Ramos (cell line): ENCODE results near the gene GPS1.

Experiments used
- in situ Hi-C: fragments of 300-500 bp; cut with MboI; formaldehyde crosslinking; loops from one replicate; pipeline ENCODE4 v1.14.3; 2022; ENCODE audit warnings: low sequenced_read_pairs; ENCODE audit not compliant: unreplicated experiment

GPS1 gene

GRCh38 chr17:82013772-82014321, 37.9 kb upstream of the GPS1 start:
- in situ Hi-C loops, result no loop called here

GRCh38 chr17:82014432-82014831, 37.3 kb upstream of the GPS1 start:
- in situ Hi-C loops, result no loop called here

- in situ Hi-C loops, result no loop called here
Measured at GRCh38 chr17:82014971-82015310, 36.8 kb upstream of the GPS1 start.

GRCh38 chr17:82015311-82015971, 36.3 kb upstream of the GPS1 start:
- in situ Hi-C loops, result no loop called here

GRCh38 chr17:82016061-82016874, 35.4 kb upstream of the GPS1 start:
- in situ Hi-C loops, result no loop called here

- in situ Hi-C loops, result no loop called here
Measured at GRCh38 chr17:82016875-82017459, 34.7 kb upstream of the GPS1 start.

GRCh38 chr17:82017612-82018151, 34.0 kb upstream of the GPS1 start:
- in situ Hi-C loops, result no loop called here

GRCh38 chr17:82018152-82018988, 33.3 kb upstream of the GPS1 start:
- in situ Hi-C loops, result no loop called here

- in situ Hi-C loops, result no loop called here
Measured at GRCh38 chr17:82018989-82019689, 32.6 kb upstream of the GPS1 start.

GRCh38 chr17:82019690-82020571, 31.8 kb upstream of the GPS1 start:
- in situ Hi-C loops, result loop anchor here (5.0 kb wide), 1 partner anchor 63 kb away; no protein-coding TSS in a partner anchor

GRCh38 chr17:82020572-82021106, 31.1 kb upstream of the GPS1 start:
- in situ Hi-C loops, result loop anchor here (5.0 kb wide), 1 partner anchor 63 kb away; no protein-coding TSS in a partner anchor

- in situ Hi-C loops, result loop anchor here (5.0 kb wide), 1 partner anchor 64 kb away; no protein-coding TSS in a partner anchor
Measured at GRCh38 chr17:82021107-82021899, 30.4 kb upstream of the GPS1 start.

- in situ Hi-C loops, result loop anchor here (5.0 kb wide), 1 partner anchor 65 kb away; no protein-coding TSS in a partner anchor
Measured at GRCh38 chr17:82021900-82022309, 29.8 kb upstream of the GPS1 start.

- in situ Hi-C loops, result loop anchor here (5.0 kb wide), 1 partner anchor 65 kb away; no protein-coding TSS in a partner anchor
Measured at GRCh38 chr17:82022310-82022980, 29.3 kb upstream of the GPS1 start, which contains the start of gene CENPX. CENPX (minus strand) TSS chr17:82022878; CDS start chr17:82022861, 17 bp downstream.

- in situ Hi-C loops, result loop anchor here (5.0 kb wide), 1 partner anchor 66 kb away; no protein-coding TSS in a partner anchor
Measured at GRCh38 chr17:82022981-82023446, 28.7 kb upstream of the GPS1 start, which contains the start of gene LRRC45. LRRC45 (plus strand) TSS chr17:82023305; CDS start chr17:82023644, 339 bp downstream.
